ENCODE results near the gene ANGPTL8. TPM values are rescaled to one million over a fixed set of nuclear protein-coding genes. Genes with fewer than 3 reads are reported as not detected.

The ANGPTL8 gene
- total and polyA plus RNA-seq, 2 of the 13 experiments (the other 11 are each of a cell fraction or from before 2014, with no cell fraction given) = 27.3 to 243 TPM

DNA sequence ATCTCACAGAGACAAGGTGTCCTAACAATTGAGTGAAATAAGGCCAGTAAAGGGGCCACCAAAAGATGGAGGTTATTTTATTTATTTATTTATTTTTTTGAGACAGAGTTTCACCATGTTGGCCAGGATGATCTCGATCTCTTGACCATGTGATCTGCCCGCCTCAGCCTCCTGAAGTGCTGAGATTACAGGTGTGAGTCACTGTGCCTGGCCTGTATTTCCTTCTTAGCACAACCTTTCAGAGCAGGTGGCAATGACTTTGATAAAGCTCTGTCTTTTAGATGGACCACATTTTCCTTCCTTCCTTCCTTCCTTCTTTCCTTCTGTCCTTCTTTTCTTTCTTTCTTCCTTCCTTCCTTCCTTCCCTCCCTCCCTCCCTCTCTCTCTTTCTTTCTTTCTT, 33.9 kb downstream of the ANGPTL8 start:
- Histone ChIP-seq H2AFZ (ENCODE audit: low read length) (no peak overlapping the region), H3K9me3 (ENCODE audit: low read length) (no peaks in the 10 kb centered on the region), H3K4me3 (replicated peaks in 1 of 3; ENCODE audit: insufficient read depth in 1 of 3, low read depth in 2 of 3, low read length in 3 of 3) (no peak overlapping the region), H3K9ac (ENCODE audit: insufficient read depth, low read depth, low read length) (no peak overlapping the region), H4K20me1 (ENCODE audit: insufficient read depth, low read length) (no peaks in the 10 kb centered on the region), H3K4me1 (ENCODE audit: insufficient read depth, low read length) (peaks cover 37% of the 10 kb centered on the region), H3K36me3 (replicated peaks in 1 of 2; ENCODE audit: control insufficient read depth in 1 of 2, insufficient read depth in 2 of 2, low read length in 2 of 2) (no peaks in the 10 kb centered on the region), H3K27me3 (ENCODE audit: control insufficient read depth in 1 of 2, insufficient read depth in 2 of 2, low read length in 2 of 2) (peaks cover 0 to 2% of the 10 kb centered on the region in 2 experiments; a peak in 1 of 5 replicates), H3K4me2 (ENCODE audit: low read depth, low read length) (no peak overlapping the region), H3K27ac (ENCODE audit: extremely low read length, insufficient read depth, low read length) (no peak overlapping the region), H3K79me2 (ENCODE audit: insufficient read depth, low read length) (no peaks in the 10 kb centered on the region)
- no TSS peak for BruUV-seq (replicated peaks)
- ChIA-PET POLR2A (no interaction called here), CTCF (ENCODE audit: low intra/inter-chr PET ratio, low total read pairs) (no interaction called here)
- intact Hi-C loops (cut with micrococcal nuclease; ENCODE audit: unreplicated experiment) (no loop called here), in situ Hi-C loops (cut with HindIII; ENCODE audit: extremely low pct_ligation_motif_present, low pct_unique_long_range_greater_than_20kb) (no loop called here)
- TF ChIP-seq ARID2 (CRISPR knock-in tag; IDR thresholded peaks at IDR 0.05; ENCODE audit: borderline replicate concordance) = no peak
- TF ChIP-seq NBN (conservative IDR thresholded peaks at IDR 0.05) = no peak
- no peak for TF ChIP-seq ZSCAN22 (CRISPR knock-in tag; IDR thresholded peaks at IDR 0.05)
- TF ChIP-seq ZBTB3 (CRISPR knock-in tag; IDR thresholded peaks at IDR 0.05; ENCODE audit: borderline replicate concordance, low read depth) = no peak
- TF ChIP-seq ZNF274 (CRISPR knock-in tag; IDR thresholded peaks at IDR 0.05) = no peak
- TF ChIP-seq ZNF430 (CRISPR knock-in tag; IDR thresholded peaks at IDR 0.05) = no peak
- TF ChIP-seq, protein P1, sequence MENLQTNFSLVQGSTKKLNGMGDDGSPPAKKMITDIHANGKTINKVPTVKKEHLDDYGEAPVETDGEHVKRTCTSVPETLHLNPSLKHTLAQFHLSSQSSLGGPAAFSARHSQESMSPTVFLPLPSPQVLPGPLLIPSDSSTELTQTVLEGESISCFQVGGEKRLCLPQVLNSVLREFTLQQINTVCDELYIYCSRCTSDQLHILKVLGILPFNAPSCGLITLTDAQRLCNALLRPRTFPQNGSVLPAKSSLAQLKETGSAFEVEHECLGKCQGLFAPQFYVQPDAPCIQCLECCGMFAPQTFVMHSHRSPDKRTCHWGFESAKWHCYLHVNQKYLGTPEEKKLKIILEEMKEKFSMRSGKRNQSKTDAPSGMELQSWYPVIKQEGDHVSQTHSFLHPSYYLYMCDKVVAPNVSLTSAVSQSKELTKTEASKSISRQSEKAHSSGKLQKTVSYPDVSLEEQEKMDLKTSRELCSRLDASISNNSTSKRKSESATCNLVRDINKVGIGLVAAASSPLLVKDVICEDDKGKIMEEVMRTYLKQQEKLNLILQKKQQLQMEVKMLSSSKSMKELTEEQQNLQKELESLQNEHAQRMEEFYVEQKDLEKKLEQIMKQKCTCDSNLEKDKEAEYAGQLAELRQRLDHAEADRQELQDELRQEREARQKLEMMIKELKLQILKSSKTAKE (CRISPR knock-in tag; IDR thresholded peaks at IDR 0.05; ENCODE audit: borderline replicate concordance) = no peak
- no peak for TF ChIP-seq ATF3 (CRISPR knock-in tag; IDR thresholded peaks at IDR 0.05)
- TF ChIP-seq ARNT2 (CRISPR knock-in tag; IDR thresholded peaks at IDR 0.05; ENCODE audit: low read depth) = no peak
- TF ChIP-seq TOPORS (CRISPR knock-in tag; IDR thresholded peaks at IDR 0.05) = no peak
- no peak for TF ChIP-seq ZNF143 (CRISPR knock-in tag; IDR thresholded peaks at IDR 0.05)
- TF ChIP-seq PITX1 (CRISPR knock-in tag; IDR thresholded peaks at IDR 0.05) = no peak
- no peak for TF ChIP-seq ZNF329 (CRISPR knock-in tag; IDR thresholded peaks at IDR 0.05; ENCODE audit: low read depth)
- no peak for TF ChIP-seq ZNF263 (CRISPR knock-in tag; IDR thresholded peaks at IDR 0.05)
- TF ChIP-seq, protein P2, sequence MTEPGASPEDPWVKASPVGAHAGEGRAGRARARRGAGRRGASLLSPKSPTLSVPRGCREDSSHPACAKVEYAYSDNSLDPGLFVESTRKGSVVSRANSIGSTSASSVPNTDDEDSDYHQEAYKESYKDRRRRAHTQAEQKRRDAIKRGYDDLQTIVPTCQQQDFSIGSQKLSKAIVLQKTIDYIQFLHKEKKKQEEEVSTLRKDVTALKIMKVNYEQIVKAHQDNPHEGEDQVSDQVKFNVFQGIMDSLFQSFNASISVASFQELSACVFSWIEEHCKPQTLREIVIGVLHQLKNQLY (CRISPR knock-in tag; IDR thresholded peaks at IDR 0.05) = no peak
- no peak for TF ChIP-seq REXO4 (CRISPR knock-in tag; IDR thresholded peaks at IDR 0.05; ENCODE audit: borderline replicate concordance)
- TF ChIP-seq AKAP8 (CRISPR knock-in tag; IDR thresholded peaks at IDR 0.05) = no peak
- no peak for FAIRE-seq
- DNase-seq (ENCODE audit: low spot score) = no peak
- 37% methylated on average over 2 of the region's 2 CpGs for WGBS (ENCODE audit: low lambda C conversion rate)
- ATAC-seq = no peak

All from HepG2 (cell line).